HG03045 (cell line): ENCODE measurements around the gene MRM2.

Source experiments
- ATAC-seq: cut with Tn5 transposase; IDR thresholded peaks from one replicate; pipeline ENCODE4 v1.9.1; 2021; ENCODE audit warnings: mild to moderate bottlenecking, moderate library complexity; ENCODE audit not compliant: unreplicated experiment

The MRM2 gene

GRCh38 chr7:2193575-2194305 is 48.3 kb downstream of the MRM2 start:
- no peak for ATAC-seq

DNA sequence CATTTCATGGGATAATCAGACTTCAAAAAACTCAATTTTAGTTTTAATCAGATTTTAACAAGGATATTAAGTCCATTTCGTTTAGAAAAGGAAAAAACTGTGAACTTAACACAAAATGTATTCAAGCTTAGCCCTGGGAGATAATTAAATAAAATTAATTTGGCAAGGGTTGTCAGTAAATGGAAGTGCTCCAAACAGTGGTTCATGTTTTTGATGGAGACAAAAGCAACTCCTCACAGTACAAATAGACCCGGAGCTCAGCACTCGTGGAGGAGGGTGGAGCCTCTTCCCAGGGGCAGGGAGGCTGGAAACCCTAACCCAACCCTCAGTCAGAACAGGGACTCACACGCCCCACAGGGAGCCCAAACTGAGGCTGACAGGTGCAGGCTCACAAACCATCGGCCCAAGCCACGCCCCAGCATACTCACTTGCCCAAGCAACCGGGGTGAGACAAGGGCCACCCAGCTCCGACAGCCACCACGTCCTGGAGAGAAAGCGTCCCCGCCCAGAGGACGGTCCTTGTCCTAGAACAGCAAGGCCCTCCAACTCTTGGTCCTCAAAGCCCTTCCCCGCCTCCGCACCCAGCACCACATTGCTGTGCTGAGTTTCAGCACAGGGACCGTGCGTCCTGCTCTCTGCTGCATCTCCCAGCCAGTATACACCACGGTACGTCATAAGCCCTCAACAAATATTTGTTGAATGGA is 49.0 kb downstream of the MRM2 start:
- no peak for ATAC-seq

DNA sequence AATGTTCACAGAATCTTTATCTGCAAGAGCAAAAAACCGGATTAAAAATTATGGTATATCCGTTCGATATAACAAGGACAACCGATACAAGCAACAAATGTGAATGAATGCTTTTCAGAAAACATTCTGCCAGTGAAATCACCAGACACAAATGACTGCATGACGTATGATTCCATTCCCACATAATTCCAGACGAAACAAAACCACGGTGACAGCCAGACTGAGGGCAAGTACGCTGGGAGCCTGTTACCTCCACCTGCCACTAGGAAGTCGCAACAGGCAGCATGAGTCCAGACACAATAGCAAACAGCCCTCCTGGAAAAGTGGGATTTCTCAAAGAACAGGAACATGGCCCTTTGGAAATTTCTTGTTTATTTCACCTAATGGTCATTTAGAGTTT is 51.0 kb downstream of the MRM2 start:
- ATAC-seq = no peak

- ATAC-seq = no peak
Observed at GRCh38 chr7:2190531-2190930, 51.5 kb downstream of the MRM2 start.

- no peak for ATAC-seq
Observed at GRCh38 chr7:2186166-2186565, 55.8 kb downstream of the MRM2 start.

- ATAC-seq = no peak
Observed at GRCh38 chr7:2185715-2186114, 56.3 kb downstream of the MRM2 start.
